ENCODE results near the gene DDX41. TPM values are rescaled to one million over a fixed set of nuclear protein-coding genes. Genes with fewer than 3 reads are reported as not detected.
A peak's percentile ranks its signal among the peaks of the same experiment; 100 is the strongest.

DDX41 gene
- total and polyA plus RNA-seq, 2 of the 13 experiments (the other 11 are each of a cell fraction or from before 2014, with no cell fraction given): 62.8 to 105 TPM

- TF ChIP-seq ARID4A (CRISPR knock-in tag; IDR thresholded peaks at IDR 0.05; ENCODE audit: borderline replicate concordance): peak; percentile 34; the same call in 1 of the 2 replicates
- TF ChIP-seq MTA1 (CRISPR knock-in tag; IDR thresholded peaks at IDR 0.05; ENCODE audit: borderline replicate concordance): 0 out of 2 replicates have a peak, but pooled peaks have one; percentile 44
- TF ChIP-seq HNF4A (CRISPR knock-in tag; IDR thresholded peaks at IDR 0.05): peak; percentile 57
- no peak for TF ChIP-seq ZNF777 (CRISPR knock-in tag; IDR thresholded peaks at IDR 0.05)
Observed at GRCh38 chr5:177477701-177478477, 38.9 kb downstream of the DDX41 start (continued).

GRCh38 chr5:177476531-177477233 is 40.1 kb downstream of the DDX41 start:
- CTCF ChIA-PET (ENCODE audit: low intra/inter-chr PET ratio, low total read pairs): no interaction called here
- peak; percentile 33 for DNase-seq (ENCODE audit: low spot score)
- in situ Hi-C loops (cut with HindIII; ENCODE audit: extremely low pct_ligation_motif_present, low pct_unique_long_range_greater_than_20kb): no loop called here
- TF ChIP-seq ZNF136 (CRISPR knock-in tag; IDR thresholded peaks at IDR 0.05; ENCODE audit: low read depth) (no peak), ZBTB43 (CRISPR knock-in tag; conservative IDR thresholded peaks at IDR 0.05) (no peak), EP300 (IDR thresholded peaks at IDR 0.05; ENCODE audit: low read depth in 2 of 2, low read length in 2 of 2) (no peak), EP300 (CRISPR knock-in tag; IDR thresholded peaks at IDR 0.05; ENCODE audit: borderline replicate concordance) (no peak), TFE3 (CRISPR knock-in tag; IDR thresholded peaks at IDR 0.05) (no peak), THYN1 (CRISPR knock-in tag; IDR thresholded peaks at IDR 0.05; ENCODE audit: borderline replicate concordance, low read depth) (no peak), AGO1 (IDR thresholded peaks at IDR 0.05; ENCODE audit: low read depth, low read length, poor library complexity, severe bottlenecking) (no peak), MXD1 (CRISPR knock-in tag; IDR thresholded peaks at IDR 0.05) (no peak), ZNF543 (CRISPR knock-in tag; IDR thresholded peaks at IDR 0.05) (no peak)

More at GRCh38 chr5:177476531-177477233, 40.1 kb downstream of the DDX41 start:
- Histone ChIP-seq H3K27me3 (ENCODE audit: control insufficient read depth in 1 of 2, insufficient read depth in 2 of 2, low read length in 2 of 2) (no peaks in the 10 kb centered on the region), H4K20me1 (ENCODE audit: insufficient read depth, low read length) (no peaks in the 10 kb centered on the region), H3K4me1 (ENCODE audit: insufficient read depth, low read length) (peaks cover 66% of the 10 kb centered on the region), H3K4me3 (replicated peaks in 1 of 3; ENCODE audit: insufficient read depth in 1 of 3, low read depth in 2 of 3, low read length in 3 of 3) (no peak overlapping the region), H3K4me2 (ENCODE audit: low read depth, low read length) (no peak overlapping the region), H3K79me2 (ENCODE audit: insufficient read depth, low read length) (peaks cover 3% of the 10 kb centered on the region), H3K27ac (ENCODE audit: extremely low read length, insufficient read depth, low read length) (no peak overlapping the region), H2AFZ (ENCODE audit: low read length) (no peak overlapping the region), H3K36me3 (replicated peaks in 1 of 2; ENCODE audit: control insufficient read depth in 1 of 2, insufficient read depth in 2 of 2, low read length in 2 of 2) (no peaks in the 10 kb centered on the region), H3K9ac (ENCODE audit: insufficient read depth, low read depth, low read length) (no peak overlapping the region), H3K9me3 (ENCODE audit: low read length) (no peaks in the 10 kb centered on the region)
- intact Hi-C loops (cut with micrococcal nuclease; ENCODE audit: unreplicated experiment): no loop called here
- BruUV-seq (replicated peaks): no TSS peak
- POLR2A ChIA-PET: interaction anchor here (1.0 to 4.9 kb wide), 6 partner anchors 19 to 390 kb away, joined by 3 to 42 read pairs (median 6); partner anchors contain the start of gene PDLIM7
- ATAC-seq (no peak), FAIRE-seq (no peak)
- 57% methylated on average over 14 of the region's 18 CpGs for WGBS (ENCODE audit: low lambda C conversion rate)

Measured in HepG2 (cell line).